Naive thymus-derived CD4-positive, alpha-beta T cell (primary cell): ENCODE measurements around the gene GPR32. TPM values are rescaled to one million over a fixed set of nuclear protein-coding genes. Genes with fewer than 3 reads are reported as not detected.

Source experiments
- ATAC-seq: fragments of 150-1000 bp; cut with Tn5 transposase; 2 replicates; pipeline ENCODE4 v1.10.0; 2021; ENCODE audit warnings: mild to moderate bottlenecking, moderate library complexity
- CTCF ChIA-PET: fragments of 350-600 bp; sonication (Branson Sonifier 250); formaldehyde crosslinking; loops from one replicate; lab custom pipeline; 2021; ENCODE audit warnings: antibody characterized with exemption; lab: Charles Lee
- POLR2A ChIA-PET: fragments of 350-600 bp; sonication (Branson Sonifier 250); formaldehyde crosslinking; loops from one replicate; lab custom pipeline; 2021; ENCODE audit warnings: antibody characterized with exemption, inconsistent platforms; lab: Charles Lee
- DNase-seq, 9 donors: peaks; one replicate each; pipeline versions ENCODE4 v3.0.0 to v3.0.0-alpha.2; 2020 to 2022; ENCODE audit warnings: mixed read lengths in 1 of 9
- H3K27ac ChIP-seq: one replicate; pipeline ENCODE4 v1.7.0; 2013; ENCODE audit warnings: mild to moderate bottlenecking, low read depth, low read length, moderate library complexity
- H3K27me3 ChIP-seq, 2 donors: one replicate each; pipeline ENCODE4 v1.7.0; 2013; ENCODE audit warnings: low read length in 2 of 2, mild to moderate bottlenecking in 2 of 2, moderate library complexity in 2 of 2; ENCODE audit not compliant: control insufficient read depth in 2 of 2, insufficient read depth in 2 of 2
- H3K36me3 ChIP-seq, 3 experiments: 1 replicate in 2 of 3; 2 replicates in 1 of 3; pipeline ENCODE4 v1.7.0; 2013; ENCODE audit warnings: low read length in 3 of 3, mild to moderate bottlenecking in 3 of 3, moderate library complexity in 1 of 3; ENCODE audit not compliant: insufficient read depth in 3 of 3, control insufficient read depth in 2 of 3
- H3K4me1 ChIP-seq, 2 donors: one replicate each; pipeline ENCODE4 v1.7.0; 2013; ENCODE audit warnings: low read length in 2 of 2, mild to moderate bottlenecking in 2 of 2, moderate library complexity in 1 of 2; ENCODE audit not compliant: control insufficient read depth in 2 of 2, insufficient read depth in 2 of 2
- H3K4me3 ChIP-seq: 2 replicates; pipeline ENCODE4 v1.7.0; 2013; ENCODE audit warnings: mild to moderate bottlenecking, low read length
- H3K9me3 ChIP-seq, 3 experiments: 1 replicate in 2 of 3; 2 replicates in 1 of 3; pipeline ENCODE4 v1.7.0; 2013; ENCODE audit warnings: low read length in 3 of 3; ENCODE audit not compliant: control insufficient read depth in 2 of 3
- H3K27ac Mint-ChIP-seq, 9 donors: one replicate each; pipeline ENCODE4 v1.8.0; 2020 to 2022; ENCODE audit warnings: mixed read lengths in 9 of 9, mild to moderate bottlenecking in 8 of 9, moderate library complexity in 5 of 9, inconsistent platforms in 2 of 9
- H3K27me3 Mint-ChIP-seq, 5 donors: one replicate each; pipeline ENCODE4 v1.8.0; 2021 to 2022; ENCODE audit warnings: mixed read lengths in 5 of 5, mild to moderate bottlenecking in 1 of 5
- H3K36me3 Mint-ChIP-seq, 5 donors: one replicate each; pipeline ENCODE4 v1.8.0; 2020 to 2022; ENCODE audit warnings: mixed read lengths in 5 of 5, mild to moderate bottlenecking in 3 of 5, inconsistent platforms in 1 of 5
- H3K4me1 Mint-ChIP-seq, 7 donors: one replicate each; pipeline ENCODE4 v1.8.0; 2020 to 2022; ENCODE audit warnings: mixed read lengths in 7 of 7, mild to moderate bottlenecking in 3 of 7, inconsistent platforms in 1 of 7
- H3K4me3 Mint-ChIP-seq, 10 donors: one replicate each; pipeline ENCODE4 v1.8.0; 2020 to 2022; ENCODE audit warnings: mild to moderate bottlenecking in 10 of 10, mixed read lengths in 10 of 10, moderate library complexity in 6 of 10, inconsistent platforms in 2 of 10
- H3K9me3 Mint-ChIP-seq, 11 donors: one replicate each; pipeline ENCODE4 v1.8.0; 2020 to 2022; ENCODE audit warnings: mixed read lengths in 11 of 11, mild to moderate bottlenecking in 4 of 11, inconsistent platforms in 1 of 11, moderate library complexity in 1 of 11
- intact Hi-C, 2 donors: fragments of 100-400 bp; cut with micrococcal nuclease; formaldehyde crosslinking; loops; one replicate each; pipeline ENCODE4 v1.15.1; 2023
- polyA plus RNA-seq, 2 donors: library from polyadenylated mRNA; unstranded; fragments of 300-500 nt; fragmentation: Illumina TruSeq; gene quantifications; one replicate each; pipeline ENCODE4 v1.2.3, GENCODE V29; 2021
- total RNA-seq, 6 experiments: library from RNA in 5 of 6; stranded (reverse) in 5 of 6; gene quantifications; 1 replicate in 5 of 6; 2 replicates in 1 of 6; pipeline ENCODE4 v1.2.3 and lab custom pipeline; 2021 to 2026

The GPR32 gene
- total and polyA plus RNA-seq, 7 experiments from 2014 or later: not detected

DNA sequence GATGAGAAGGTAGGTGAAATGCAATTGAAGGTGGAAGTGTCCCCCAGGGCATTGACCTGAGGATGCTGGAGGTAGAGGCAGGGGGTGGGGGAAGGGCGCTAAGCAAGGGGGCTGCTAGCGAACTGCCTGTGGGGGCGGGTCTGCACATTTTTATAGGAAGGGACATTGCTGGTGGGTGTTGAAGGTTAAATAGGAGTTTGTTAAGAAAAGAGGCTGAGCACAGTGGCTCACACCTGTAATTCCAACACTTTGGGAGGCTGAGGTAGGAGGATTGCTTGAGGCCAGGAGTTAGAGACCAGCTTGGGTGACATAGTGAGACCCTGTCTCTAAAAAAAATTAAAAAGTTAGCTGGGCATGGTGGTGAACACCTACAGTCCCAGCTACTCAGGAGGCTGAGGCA, 14.4 kb downstream of the GPR32 start:
- no peak overlapping the region for H3K27ac ChIP-seq
- no peak overlapping the region for H3K4me3 ChIP-seq
- peaks cover 0 to 12% (median 5%) of the 10 kb centered on the region in 7 donors for H3K4me1 Mint-ChIP-seq
- intact Hi-C loops: loop anchor here (5.0 kb wide), 2 partner anchors 177 to 847 kb away; no protein-coding TSS in a partner anchor
- DNase-seq (no peak), ATAC-seq (no peak)
- ChIA-PET CTCF (interaction anchor here (1.5 kb wide), 1 partner anchor 427 kb away, joined by 5 read pairs; no protein-coding TSS in a partner anchor), POLR2A (no interaction called here)
- peaks cover 17 to 32% (median 22%) of the 10 kb centered on the region in 5 donors for H3K27me3 Mint-ChIP-seq
- no peaks in the 10 kb centered on the region for H3K9me3 Mint-ChIP-seq
- no peaks in the 10 kb centered on the region for H3K36me3 ChIP-seq
- no peak overlapping the region for H3K4me3 Mint-ChIP-seq
- H3K9me3 ChIP-seq: no peaks in the 10 kb centered on the region
- H3K36me3 Mint-ChIP-seq: no peaks in the 10 kb centered on the region
- no peak overlapping the region for H3K27ac Mint-ChIP-seq
- no peaks in the 10 kb centered on the region for H3K27me3 ChIP-seq
- no peaks in the 10 kb centered on the region for H3K4me1 ChIP-seq

DNA sequence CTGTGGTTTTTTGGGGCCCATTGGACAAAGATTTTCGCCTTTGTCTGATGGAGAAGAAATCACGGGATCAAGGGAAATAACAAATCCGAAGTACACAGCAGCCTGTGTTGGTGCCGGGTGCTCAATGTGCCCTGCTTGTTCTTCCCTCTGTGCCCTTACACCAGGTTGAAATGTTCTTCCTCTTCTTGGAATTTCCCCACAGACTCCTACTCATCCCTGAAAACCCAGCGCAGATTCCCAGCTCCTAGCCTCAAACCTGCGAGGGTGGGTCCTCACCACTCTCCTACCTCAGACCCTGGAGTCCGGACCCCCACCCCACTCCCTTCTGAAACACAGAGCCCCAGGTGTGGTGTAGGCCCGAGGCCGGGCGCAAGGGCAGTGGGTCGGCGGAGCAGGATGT, 15.1 kb downstream of the GPR32 start:
- no peak for ATAC-seq
- Histone ChIP-seq H3K27ac (no peak overlapping the region), H3K36me3 (no peaks in the 10 kb centered on the region), H3K4me1 (no peaks in the 10 kb centered on the region), H3K4me3 (no peak overlapping the region), H3K9me3 (no peaks in the 10 kb centered on the region), H3K27me3 (no peaks in the 10 kb centered on the region)
- Mint-ChIP-seq H3K27ac (no peak overlapping the region), H3K27me3 (peaks cover 11 to 26% (median 17%) of the 10 kb centered on the region in 5 donors), H3K4me3 (no peak overlapping the region), H3K36me3 (no peaks in the 10 kb centered on the region), H3K4me1 (peaks cover 0 to 12% (median 5%) of the 10 kb centered on the region in 7 donors), H3K9me3 (no peaks in the 10 kb centered on the region)
- ChIA-PET CTCF (no interaction called here), POLR2A (no interaction called here)
- intact Hi-C loops: no loop called here
- DNase-seq: no peak

DNA sequence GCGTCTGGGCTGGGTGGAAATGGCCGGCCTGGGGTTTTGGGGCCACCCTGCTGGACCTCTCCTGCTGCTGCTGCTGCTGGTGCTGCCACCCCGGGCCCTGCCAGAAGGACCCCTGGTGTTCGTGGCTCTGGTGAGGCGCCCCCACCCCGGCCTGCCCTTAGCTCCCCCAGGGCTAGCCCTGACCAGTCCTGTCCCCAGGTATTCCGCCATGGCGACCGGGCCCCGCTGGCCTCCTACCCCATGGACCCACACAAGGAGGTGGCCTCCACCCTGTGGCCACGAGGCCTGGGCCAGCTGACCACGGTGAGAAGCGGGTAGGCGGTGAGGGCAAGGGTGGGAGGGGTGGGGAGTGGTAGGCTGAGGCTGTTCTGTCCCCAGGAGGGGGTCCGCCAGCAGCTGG, 20.1 kb downstream of the GPR32 start, which contains the start of gene ACP4:
Gene ACP4 (plus strand): TSS at position 20 of the 400 bp plus-strand sequence. CDS start 0 bp downstream, at position 20.
- H3K4me1 ChIP-seq: no peaks in the 10 kb centered on the region
- Mint-ChIP-seq H3K4me3 (peak within 1 kb of the TSS in 1 of 10 donors; percentile 43), H3K4me1 (peaks cover 0 to 12% (median 0%) of the 10 kb centered on the region in 7 donors), H3K27me3 (no peaks in the 10 kb centered on the region), H3K36me3 (no peaks in the 10 kb centered on the region), H3K9me3 (no peaks in the 10 kb centered on the region), H3K27ac (peak within 1 kb of the TSS in 4 of 9 donors; percentile 13 to 62 (median 40))
- POLR2A ChIA-PET: no interaction called here
- ATAC-seq: no peak
- no peak for DNase-seq
- peaks cover 0 to under 1% (median 0%) of the 10 kb centered on the region in 3 experiments for H3K36me3 ChIP-seq
- no peaks in the 10 kb centered on the region for H3K9me3 ChIP-seq
- intact Hi-C loops: no loop called here
- no peak within 1 kb of the TSS for H3K4me3 ChIP-seq
- CTCF ChIA-PET: no interaction called here
- H3K27me3 ChIP-seq: no peaks in the 10 kb centered on the region
- H3K27ac ChIP-seq: no peak within 1 kb of the TSS

DNA sequence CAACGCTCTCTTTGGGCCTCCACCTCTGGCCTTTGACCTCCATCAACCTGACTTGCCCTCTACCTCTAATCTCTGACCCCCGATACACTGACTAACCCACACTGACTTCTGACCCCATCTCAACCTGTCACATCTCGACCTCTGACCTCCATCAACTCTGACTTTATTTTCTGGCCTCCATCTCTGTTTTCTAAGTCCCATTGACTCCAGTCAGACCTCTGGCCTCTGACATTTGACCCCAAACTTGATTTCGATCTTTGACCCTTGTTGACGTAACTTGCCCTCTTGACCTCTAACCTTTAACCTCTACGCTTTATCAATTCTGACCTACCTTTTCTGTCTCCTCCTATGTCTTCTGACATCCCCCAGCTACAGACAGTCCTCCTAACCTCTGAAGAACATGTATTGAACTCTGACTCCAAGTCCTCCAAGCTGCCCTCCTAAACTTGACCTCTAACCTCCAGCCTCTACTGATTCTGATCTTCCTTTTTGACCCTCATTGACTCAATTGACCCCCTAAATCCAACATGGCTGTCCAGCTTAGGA, 20.7 kb downstream of the GPR32 start:
- no peaks in the 10 kb centered on the region for H3K36me3 Mint-ChIP-seq
- peak overlapping the region in 1 of 10 donors; percentile 43 for H3K4me3 Mint-ChIP-seq
- Histone ChIP-seq H3K36me3 (peaks cover 0 to 6% (median 0%) of the 10 kb centered on the region in 3 experiments), H3K27ac (no peak overlapping the region), H3K9me3 (no peaks in the 10 kb centered on the region), H3K27me3 (no peaks in the 10 kb centered on the region), H3K4me3 (no peak overlapping the region), H3K4me1 (no peaks in the 10 kb centered on the region)
- POLR2A ChIA-PET: no interaction called here
- DNase-seq: no peak
- peak overlapping the region in 4 of 9 donors; percentile 13 to 62 (median 40) for H3K27ac Mint-ChIP-seq
- no peaks in the 10 kb centered on the region for H3K27me3 Mint-ChIP-seq
- CTCF ChIA-PET: no interaction called here
- H3K4me1 Mint-ChIP-seq: peaks cover 0 to 12% (median 0%) of the 10 kb centered on the region in 7 donors
- H3K9me3 Mint-ChIP-seq: no peaks in the 10 kb centered on the region
- intact Hi-C loops: no loop called here
- ATAC-seq: no peak

DNA sequence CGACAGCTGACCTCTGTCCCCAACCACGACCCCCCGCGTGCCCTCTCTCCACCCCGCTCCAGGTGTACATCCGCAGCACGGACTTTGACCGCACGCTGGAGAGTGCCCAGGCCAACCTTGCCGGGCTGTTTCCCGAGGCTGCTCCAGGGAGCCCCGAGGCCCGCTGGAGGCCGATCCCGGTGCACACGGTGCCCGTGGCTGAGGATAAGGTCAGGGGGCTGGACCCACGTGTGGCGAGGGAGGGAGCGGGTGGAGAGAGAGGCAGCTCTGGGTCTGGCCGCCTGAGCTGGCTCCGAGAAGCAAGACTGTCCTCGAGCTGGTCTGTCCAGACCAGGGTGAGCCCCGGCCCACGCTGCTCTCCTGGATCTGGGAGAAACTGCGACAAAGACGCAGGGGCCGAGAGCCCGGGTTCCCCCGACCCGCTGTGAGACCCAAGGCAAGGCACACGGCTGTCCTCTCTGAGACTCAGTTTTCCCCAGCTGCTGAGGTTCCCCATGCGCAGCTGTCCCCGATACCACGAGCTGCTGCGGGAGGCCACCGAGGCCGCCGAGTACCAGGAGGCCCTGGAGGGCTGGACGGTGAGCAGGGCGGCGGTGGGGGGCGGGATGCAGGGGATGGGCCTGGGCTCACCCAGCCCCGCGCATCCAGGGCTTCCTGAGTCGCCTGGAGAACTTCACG, 21.5 kb downstream of the GPR32 start:
- Histone ChIP-seq H3K9me3 (no peaks in the 10 kb centered on the region), H3K27ac (no peak overlapping the region), H3K36me3 (peaks cover 0 to 14% (median 0%) of the 10 kb centered on the region in 3 experiments), H3K4me1 (no peaks in the 10 kb centered on the region), H3K4me3 (no peak overlapping the region), H3K27me3 (no peaks in the 10 kb centered on the region)
- intact Hi-C loops: no loop called here
- ATAC-seq: no peak
- Mint-ChIP-seq H3K9me3 (no peaks in the 10 kb centered on the region), H3K4me3 (no peak overlapping the region), H3K36me3 (no peaks in the 10 kb centered on the region), H3K27ac (no peak overlapping the region), H3K4me1 (peaks cover 0 to 12% (median 0%) of the 10 kb centered on the region in 7 donors), H3K27me3 (no peaks in the 10 kb centered on the region)
- ChIA-PET CTCF (no interaction called here), POLR2A (no interaction called here)
- no peak for DNase-seq

DNA sequence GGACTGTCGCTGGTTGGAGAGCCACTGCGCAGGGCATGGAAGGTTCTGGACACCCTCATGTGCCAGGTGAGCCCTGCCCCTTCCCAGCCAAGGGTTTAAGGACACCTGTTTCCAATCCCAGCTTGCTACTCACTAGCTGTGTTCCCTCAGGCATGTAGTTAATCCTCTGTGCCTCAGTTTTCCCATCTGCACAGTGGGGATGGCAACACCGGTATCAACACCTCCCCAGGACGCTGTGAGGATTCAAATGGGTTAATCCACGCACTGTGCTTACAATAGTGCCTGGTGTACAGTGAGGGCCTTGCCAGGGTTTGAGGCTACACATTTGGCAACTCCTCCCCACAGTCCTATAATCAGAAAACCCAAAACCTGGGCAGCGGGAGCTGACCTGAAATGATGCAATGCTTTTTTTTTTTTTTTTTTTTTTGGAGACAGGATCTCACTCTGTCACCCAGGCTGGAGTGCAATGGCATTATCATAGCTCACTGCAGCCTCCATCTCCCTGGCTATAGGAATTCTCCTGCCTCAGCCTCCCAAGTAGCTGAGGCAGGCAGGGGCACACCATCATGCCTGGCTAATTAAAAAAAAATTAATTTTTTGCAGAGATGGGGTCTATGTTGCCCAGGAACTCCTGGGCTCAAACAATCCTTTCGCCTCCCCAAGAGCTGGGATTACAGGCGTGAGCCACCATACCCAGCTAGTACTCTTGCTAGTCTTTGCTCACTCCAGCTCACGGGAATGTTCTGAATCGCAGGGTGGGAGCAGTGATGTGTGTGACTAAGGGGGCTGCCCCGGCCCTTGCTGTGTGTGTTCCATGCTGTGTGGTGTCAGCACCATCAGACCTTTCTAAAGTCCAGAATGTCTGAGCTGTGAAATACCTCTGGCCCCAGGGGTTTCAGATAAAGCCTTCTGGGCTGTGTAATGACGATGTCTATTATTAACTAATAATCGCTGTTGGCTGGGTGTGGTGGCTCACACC, 22.3 kb downstream of the GPR32 start:
- no peaks in the 10 kb centered on the region for H3K9me3 Mint-ChIP-seq
- Histone ChIP-seq H3K4me3 (no peak overlapping the region), H3K4me1 (no peaks in the 10 kb centered on the region), H3K27me3 (no peaks in the 10 kb centered on the region), H3K9me3 (no peaks in the 10 kb centered on the region), H3K36me3 (peaks cover 0 to 22% (median 0%) of the 10 kb centered on the region in 3 experiments), H3K27ac (no peak overlapping the region)
- no peaks in the 10 kb centered on the region for H3K27me3 Mint-ChIP-seq
- peaks cover 0 to 2% (median 0%) of the 10 kb centered on the region in 5 donors for H3K36me3 Mint-ChIP-seq
- ChIA-PET POLR2A (no interaction called here), CTCF (interaction anchor here (0.6 kb wide), 1 partner anchor 17 kb away, joined by 4 read pairs; no protein-coding TSS in a partner anchor)
- H3K27ac Mint-ChIP-seq: no peak overlapping the region
- H3K4me3 Mint-ChIP-seq: no peak overlapping the region
- intact Hi-C loops: no loop called here
- ATAC-seq (no peak), DNase-seq (no peak)
- peaks cover 0 to 12% (median 0%) of the 10 kb centered on the region in 7 donors for H3K4me1 Mint-ChIP-seq
